ENCODE measurements around the gene TNF.

Gene TNF

DNA sequence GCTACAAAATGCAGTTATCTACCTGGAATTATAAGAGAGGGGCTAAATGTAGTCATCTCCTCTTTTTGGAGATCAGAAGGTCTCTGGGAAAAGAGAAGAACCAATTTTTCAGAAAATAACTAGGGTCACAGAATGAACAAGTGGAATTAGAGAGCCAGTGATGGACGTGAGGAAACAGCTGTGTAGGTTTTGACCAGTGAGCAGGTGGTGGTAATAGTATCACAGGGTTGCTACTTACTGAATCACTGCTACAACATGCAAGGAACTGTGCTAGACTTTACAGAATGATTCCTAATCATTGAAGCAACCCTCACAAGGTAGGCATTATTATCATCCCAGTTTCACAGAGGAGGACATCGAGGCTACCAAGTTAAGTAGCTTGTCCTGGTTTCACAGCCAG is 30.7 kb upstream of the TNF start:
- DNase-seq (ENCODE audit: low read depth): no peak

DNA sequence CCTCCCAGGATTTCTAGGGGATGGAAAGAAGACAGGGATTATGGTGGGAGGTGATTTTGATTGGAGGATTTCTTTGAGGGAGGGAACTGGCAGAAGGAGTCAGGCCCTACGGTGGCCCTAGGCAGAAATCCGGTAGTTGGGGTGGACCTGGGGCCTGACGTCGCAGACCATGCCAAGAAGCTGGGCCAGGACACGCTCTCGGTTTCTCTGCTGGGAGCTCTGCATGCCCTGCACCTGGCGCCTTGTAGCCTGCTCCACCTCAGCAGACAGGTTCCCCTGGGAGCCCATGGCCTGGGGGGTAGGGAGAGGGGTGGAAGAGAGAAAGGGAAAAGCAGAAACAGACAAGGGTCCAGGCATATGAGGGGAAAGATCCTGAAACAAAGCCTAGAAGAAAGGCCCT is 30.1 kb upstream of the TNF start:
- no peak for DNase-seq (ENCODE audit: low read depth)

DNA sequence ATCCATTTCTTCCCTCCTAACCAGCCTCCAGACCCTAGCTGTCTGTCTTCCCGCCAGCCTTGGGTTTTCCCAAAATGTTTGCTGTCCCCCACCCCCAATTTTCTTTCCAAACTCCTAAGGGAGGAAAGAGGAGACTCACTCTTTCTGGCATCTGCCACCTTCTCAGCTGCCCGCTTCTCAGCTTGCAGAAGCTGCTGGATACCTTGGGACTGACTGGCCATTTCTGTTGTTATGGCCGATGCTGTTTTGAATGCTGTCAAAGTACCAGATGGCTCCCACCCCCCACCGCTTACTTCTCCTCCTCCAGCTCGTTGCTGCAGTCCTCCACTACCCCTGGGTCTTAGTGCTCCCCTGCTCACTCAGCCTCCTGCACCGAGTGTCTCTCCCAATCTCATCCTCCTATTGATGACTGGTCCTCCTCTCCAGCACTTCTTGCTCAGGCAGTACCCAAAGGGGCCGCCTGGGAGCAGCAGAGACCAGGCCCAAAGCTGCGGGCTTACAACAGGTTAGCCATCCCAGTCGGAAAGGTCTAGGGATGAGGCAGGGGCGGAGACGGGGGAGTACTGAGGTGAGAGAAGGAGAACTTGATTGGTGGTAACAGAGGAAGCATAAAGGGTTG is 28.9 kb upstream of the TNF start, which contains the start of gene ATP6V1G2:
TSS of gene ATP6V1G2 (minus strand) at position 270 of the 619 bp plus-strand sequence. CDS start at position 221, 49 bp downstream.
- peak; percentile 77 for DNase-seq (ENCODE audit: low read depth)

DNA sequence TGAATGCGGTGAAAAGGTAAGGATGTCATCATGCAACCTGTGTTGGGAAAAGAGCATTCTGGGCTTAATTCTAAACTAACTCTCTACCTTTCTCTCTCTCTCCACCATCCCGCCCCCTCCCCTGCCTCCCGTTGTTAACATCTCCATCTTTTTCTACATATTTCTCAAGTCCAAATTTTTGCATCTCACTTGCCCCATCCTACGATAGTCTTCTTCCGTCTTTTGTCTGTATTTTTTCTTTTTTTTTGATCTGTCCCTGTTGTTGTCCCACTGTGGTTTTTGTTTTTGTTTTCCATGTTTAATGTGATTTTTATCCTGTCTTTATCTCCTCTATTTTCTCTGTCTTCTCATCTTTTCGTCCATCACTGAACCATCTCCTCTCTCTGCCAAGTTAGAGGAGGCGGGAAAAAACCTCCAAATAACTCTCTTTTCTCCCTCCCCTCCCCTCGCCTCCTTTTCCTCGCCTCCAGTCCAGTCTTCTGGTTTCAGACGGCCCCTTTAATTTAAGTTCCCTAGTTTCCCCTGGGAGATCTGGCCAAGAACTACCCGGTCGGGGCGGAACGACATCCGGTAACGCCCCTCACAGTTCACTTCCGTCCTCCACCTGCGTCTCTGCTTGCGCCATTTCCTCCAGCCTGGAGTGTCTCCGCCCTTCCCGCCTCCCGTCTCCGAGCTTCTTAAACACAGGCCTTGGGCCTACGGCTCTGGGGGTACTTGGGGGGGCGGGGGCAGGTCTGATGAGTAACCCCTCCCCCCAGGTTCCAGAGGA is 28.2 kb upstream of the TNF start, which contains the start of gene NFKBIL1:
TSS of gene NFKBIL1 (plus strand) at position 651 of the 769 bp plus-strand sequence. CDS start at position 738, 87 bp downstream.
- DNase-seq (ENCODE audit: low read depth): peak; percentile 87

DNA sequence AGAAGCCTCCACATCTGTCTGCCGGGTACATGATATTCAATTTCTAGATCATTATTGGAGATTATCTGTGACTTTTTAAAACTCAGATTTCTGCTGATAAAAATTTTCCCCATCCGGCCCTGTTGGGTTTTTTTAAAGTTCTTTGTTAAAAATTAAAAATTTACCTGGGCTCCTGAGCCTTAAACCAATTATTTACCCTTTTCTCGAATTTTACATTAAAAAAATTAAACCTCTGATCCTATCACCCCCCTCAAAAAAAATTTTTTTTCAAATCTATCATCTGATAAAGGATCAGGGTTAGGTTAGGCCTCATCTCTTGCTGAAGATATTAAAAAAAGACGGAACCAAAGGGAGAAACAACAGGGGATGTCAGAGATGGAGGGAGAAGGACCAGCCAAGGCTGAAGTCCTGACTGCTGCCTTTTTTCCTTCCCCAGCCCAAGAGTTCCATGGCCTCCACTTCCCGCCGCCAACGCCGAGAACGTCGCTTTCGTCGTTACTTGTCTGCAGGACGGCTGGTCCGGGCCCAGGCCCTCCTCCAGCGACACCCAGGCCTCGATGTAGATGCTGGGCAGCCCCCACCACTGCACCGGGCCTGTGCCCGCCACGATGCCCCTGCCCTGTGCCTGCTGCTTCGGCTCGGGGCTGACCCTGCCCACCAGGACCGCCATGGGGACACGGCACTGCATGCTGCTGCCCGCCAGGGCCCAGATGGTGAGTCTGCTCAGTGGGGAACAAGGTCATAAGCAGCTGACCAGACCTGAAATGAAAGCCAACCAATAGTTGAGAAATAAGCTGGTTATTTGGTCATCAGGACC is 27.4 kb upstream of the TNF start:
- DNase-seq (ENCODE audit: low read depth): no peak

DNA sequence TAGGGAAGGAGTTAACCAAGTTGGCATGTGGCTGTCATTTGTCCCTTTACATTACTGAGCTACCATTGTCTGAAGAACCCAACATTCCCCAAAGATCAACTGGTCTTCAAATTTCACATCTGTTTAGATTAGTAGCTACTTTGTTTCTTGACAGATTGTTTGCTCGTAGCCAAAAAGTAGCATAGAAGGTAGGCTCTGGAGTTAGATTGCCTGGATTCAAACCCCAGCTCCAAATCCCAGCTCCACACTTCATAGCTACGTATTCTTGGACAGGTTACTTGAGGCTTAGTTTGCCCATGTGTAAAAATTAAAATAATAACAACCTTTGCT is 26.9 kb upstream of the TNF start:
- no peak for DNase-seq (ENCODE audit: low read depth)

DNA sequence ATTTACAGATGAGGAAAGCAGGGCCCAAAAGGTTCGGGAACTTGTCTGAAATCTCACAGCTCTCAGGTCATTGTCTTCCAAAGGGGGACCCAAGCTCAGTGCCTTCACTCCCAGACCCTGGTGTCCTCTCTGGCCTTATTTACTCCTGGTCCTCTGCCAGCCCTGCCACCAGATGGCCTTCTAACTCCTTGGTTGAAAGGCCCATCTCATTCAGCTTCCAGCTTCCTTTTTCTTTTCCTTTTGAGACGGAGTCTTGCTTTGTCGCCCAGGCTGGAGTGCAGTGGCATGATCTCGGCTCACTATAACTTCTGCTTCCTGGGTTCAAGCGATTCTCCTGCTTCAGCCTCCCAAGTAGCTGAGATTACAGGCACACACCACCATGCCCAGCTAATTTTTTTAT is 24.0 kb upstream of the TNF start:
- peak; percentile 63 for DNase-seq (ENCODE audit: low read depth)

DNA sequence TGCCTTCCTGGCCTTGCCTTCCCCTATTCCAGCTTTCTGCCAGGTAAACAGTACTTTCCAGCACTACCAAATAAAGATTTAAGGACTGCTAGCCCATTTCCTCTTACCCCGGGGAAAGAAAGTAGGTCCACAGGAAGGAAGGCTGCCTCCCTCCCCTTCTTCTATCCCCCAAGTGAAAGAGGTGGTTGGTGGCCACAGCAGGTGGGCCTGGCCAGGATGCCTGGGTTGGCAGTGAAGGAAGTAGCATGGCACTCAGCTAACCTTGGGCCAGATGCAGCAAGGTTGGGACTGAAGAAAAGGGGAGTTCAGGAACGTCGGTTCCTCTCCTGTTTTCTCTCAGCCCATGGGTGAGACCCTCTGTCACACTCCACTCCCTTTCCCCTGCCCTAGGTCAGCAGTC is 19.1 kb upstream of the TNF start:
- DNase-seq (ENCODE audit: low read depth): no peak

DNA sequence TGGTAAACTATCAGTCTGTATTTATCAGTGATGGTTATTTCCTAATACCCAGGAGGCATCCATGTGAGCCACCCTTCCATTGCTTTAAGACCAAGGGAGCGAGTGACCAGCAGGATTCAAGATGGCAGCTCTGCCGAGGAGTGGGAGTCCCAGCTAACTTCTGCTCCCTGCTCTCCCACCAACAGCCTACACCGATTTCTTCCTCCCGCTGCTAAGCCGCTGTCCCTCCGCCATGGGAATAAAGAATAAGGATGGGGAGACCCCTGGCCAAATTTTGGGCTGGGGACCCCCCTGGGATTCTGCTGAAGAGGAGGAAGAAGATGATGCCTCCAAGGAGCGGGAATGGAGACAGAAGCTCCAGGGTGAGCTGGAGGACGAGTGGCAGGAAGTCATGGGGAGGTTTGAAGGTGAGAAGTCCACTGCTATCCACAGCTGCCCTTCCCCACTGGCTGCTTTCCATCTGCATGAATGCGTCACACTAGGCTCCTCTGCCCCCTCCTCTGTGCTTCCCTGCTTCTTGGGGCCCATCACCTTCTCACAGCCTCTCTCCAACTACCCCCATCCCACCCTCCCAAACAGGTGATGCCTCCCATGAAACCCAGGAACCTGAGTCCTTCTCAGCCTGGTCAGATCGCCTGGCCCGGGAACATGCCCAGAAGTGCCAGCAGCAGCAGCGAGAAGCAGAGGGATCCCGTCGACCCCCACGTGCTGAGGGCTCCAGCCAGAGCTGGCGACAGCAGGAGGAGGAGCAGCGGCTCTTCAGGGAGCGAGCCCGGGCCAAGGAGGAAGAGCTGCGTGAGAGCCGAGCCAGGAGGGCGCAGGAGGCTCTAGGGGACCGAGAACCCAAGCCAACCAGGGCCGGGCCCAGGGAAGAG is 17.7 kb upstream of the TNF start:
- no peak for DNase-seq (ENCODE audit: low read depth)

DNA sequence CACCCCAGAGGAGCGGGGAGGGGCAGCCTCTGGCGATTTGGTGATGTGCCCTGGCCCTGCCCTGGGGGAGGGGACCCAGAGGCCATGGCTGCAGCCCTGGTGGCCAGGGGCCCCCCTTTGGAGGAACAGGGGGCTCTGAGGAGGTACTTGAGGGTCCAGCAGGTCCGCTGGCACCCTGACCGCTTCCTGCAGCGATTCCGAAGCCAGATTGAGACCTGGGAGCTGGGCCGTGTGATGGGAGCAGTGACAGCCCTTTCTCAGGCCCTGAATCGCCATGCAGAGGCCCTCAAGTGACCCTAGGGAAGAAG is 17.1 kb upstream of the TNF start:
- no peak for DNase-seq (ENCODE audit: low read depth)

DNA sequence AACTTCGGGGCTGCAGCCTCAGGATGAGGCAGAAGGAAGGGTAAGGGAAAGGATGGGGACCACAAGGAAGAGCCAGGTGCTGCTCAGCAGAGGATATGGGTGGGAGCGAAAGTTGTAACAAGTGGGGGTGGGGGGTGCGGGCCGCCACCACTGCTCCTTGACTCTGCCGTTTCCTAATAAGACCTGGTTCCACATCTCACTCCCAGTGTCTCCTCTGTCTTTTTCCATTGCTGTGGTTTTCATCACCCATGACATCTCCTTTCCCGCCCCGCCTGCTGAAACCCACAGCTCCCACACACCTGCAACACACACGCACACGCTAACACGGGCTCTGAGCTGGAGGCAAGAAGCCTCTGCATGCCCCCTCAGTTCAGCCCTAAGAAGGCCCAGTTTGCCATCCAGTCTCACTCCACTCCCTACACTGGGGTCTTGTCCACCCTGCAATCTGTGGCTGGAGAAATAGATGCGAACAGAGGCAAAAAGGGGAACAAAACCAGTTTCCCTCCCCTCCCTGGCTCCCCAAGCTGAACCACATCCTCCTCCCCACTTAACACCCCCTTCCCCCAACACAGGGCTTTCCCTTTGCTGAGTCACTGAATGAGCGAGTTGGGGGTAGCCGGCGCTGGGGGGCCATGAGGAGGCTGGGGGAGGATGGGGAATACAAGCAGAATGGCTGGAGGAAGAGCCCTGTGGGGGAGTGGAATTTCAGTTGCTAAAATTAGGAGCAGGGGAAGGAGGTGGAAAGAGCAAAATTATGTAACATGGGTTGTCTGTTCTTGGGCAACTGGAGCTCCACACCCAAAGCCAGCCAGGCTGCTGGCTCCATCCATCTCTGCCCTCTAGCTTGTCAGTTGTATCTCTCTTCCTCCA is 16.5 kb upstream of the TNF start:
- DNase-seq (ENCODE audit: low read depth): peak; percentile 77

DNA sequence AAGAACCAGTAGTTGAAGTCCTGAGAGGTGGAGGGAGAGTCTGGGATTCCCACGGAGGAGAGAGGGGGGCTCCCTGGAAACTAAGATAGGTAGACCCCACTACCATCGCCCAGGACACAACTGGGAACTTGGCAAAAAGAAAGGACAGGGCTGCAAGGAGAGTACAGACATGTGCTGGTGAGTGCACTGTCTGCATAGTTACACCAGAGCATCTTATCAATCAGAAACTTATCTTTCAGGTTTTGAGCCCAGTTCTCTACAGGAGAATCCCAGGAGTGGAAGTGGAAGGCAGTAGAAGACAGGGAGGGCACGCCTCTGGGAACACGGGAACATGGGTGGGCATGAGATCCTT is 15.8 kb upstream of the TNF start:
- no peak for DNase-seq (ENCODE audit: low read depth)

DNA sequence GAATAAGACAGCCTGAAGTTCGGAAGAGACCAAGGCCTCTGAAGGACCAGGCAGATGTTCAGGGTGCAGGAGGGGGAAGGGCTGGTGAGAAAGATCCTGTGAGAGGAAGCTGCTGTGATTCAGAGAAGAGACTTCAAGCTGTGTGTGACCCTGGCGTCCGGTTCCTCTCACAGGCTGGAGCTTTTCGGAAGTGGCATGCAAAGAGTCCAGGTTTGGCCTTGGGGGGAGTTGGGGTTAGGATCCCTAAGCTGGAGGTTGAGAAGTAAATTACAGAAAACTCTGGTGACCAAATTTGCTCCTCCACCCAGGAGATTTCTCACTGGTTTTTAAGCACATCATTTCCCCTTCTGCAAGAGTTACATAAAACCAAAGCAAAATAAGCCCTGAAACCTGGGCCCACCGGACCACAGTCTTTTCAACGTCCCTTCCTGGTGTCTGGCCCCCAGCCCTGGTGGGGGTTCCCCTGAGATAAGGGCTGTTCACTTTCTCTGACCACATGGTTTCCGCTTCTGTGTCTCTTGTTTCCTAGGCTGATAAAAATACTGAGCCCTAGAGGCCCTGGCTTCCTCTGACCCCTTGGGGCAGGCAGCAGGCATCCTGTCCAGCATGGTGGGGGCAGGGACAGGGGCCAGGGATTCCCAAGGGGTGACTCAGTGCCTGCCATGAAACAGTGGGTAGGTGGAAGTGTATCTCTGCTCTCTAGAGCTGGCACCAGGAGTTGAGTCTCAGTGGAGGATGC is 15.2 kb upstream of the TNF start:
- no peak for DNase-seq (ENCODE audit: low read depth)

DNA sequence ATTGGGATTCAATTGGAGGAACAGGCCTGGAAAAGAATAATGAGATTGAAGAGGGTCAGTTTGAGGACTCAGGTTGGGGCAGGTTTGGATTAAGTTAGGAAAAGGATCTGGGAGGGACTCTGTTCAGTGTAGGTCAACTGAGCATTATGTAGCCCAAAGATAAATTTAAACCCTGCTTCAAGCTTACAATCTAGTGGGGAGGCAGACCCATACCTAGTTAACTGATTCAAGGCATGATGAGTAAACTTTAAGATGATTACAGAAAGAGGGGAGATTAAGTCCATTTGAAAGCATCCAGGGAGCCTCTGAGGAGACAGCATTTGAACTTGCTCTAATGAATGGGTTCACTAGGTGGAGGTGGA is 14.7 kb upstream of the TNF start:
- no peak for DNase-seq (ENCODE audit: low read depth)

DNA sequence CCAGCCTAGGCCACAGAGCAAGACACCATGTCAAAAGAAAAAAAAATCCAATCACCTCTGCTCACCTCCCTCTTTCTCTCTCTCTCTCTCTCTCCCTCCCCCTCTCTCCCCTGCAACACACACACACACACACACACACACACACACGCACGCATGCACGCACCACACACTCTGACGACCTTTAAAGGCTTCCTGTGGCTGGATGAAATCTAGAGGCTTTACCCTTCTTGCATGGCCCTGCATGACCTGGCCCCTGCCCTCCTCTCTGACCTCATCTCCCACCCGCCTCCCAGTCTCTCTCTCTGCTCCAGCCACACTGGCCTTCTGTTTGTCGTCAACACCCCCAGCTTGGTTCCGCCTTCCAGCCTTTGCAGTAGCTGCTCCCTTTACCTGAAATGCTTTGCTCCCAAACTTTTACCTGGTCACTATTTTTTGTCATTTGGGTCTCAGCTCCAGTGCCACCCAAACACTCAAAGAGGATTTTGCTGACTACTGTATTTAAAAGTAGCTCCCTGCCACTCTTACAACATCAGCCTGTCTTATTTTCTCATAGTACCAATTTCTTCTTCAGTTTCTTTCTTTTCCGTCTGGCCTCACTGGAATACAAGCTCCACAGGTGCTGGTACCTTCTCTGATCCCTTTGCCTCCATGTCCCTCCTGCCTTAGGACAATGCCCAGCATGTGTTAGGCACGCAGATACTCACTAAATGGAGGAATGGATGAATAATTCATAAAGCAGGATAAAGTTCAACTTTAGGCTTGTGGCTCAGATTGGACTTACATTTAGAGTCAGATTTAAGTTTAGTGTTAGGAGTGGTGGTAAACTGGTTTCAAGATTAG is 7.6 kb upstream of the TNF start:
- no peak for DNase-seq (ENCODE audit: low read depth)

DNA sequence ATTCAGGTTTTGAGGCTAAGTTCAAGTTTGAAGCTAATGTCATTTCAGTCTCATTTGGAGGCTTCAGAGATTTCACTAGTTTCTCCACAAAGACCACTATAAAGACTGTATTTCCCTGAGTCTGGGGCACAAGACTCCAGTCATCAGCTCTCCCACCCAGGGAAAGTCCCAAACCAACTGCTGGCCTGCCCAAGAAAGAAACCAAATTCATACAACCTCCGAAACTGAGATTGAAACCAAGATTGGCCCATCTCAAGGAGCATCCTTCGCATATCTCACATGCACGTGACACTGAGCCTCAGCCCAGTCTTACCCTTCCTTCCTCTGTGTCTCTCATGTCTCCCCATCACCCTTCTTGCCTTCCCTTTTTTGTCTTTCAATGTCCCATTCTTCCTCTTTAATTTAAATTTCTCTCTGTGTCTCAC is 6.8 kb upstream of the TNF start:
- peak; percentile 67 for DNase-seq (ENCODE audit: low read depth)

DNA sequence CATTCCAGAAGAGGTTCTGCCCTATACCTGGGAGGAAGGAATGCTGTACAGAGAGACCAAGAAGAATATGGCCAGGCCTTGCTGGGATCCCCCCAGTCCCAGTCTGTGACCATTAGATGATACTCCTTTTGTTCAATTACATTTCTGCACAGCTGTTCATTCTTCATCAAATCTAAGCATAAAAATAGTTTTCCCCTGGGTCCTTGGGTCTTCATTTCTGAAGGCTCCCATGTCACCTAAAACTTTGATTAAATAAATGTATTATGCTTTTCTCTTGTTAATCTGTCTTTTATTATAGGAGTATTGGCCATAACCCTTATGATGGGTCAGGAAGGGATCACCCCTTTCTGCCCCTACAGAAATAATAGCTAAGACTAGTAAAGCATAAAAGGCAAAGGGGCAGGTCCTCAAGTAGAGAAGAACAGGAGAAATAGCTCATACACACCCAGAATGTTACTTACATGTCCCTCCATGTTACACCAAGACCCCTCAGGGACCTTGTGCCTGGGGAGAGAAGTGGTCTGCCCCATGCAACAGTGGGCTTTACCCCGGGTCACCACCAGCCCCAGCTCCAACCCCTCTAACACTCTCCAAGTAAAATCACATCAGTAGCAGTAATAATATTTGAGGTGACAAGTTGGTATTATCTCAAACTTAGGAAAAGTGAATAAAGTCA is 5.4 kb upstream of the TNF start:
- DNase-seq (ENCODE audit: low read depth): no peak

DNA sequence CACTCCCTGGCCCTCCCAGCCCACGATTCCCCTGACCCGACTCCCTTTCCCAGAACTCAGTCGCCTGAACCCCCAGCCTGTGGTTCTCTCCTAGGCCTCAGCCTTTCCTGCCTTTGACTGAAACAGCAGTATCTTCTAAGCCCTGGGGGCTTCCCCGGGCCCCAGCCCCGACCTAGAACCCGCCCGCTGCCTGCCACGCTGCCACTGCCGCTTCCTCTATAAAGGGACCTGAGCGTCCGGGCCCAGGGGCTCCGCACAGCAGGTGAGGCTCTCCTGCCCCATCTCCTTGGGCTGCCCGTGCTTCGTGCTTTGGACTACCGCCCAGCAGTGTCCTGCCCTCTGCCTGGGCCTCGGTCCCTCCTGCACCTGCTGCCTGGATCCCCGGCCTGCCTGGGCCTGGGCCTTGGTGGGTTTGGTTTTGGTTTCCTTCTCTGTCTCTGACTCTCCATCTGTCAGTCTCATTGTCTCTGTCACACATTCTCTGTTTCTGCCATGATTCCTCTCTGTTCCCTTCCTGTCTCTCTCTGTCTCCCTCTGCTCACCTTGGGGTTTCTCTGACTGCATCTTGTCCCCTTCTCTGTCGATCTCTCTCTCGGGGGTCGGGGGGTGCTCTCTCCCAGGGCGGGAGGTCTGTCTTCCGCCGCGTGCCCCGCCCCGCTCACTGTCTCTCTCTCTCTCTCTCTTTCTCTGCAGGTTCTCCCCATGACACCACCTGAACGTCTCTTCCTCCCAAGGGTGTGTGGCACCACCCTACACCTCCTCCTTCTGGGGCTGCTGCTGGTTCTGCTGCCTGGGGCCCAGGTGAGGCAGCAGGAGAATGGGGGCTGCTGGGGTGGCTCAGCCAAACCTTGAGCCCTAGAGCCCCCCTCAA is 3.1 kb upstream of the TNF start, which contains the start of gene LTA:
TSS of gene LTA (plus strand) at position 249 of the 871 bp plus-strand sequence. CDS start at position 703, 454 bp downstream.
- DNase-seq (ENCODE audit: low read depth): peak; percentile 75

All from stimulated activated CD4-positive, alpha-beta T cell treated with anti-CD3 and anti-CD28 coated beads, Interleukin-2, amount 100 ng/mL, for 4 hours (primary cell).